Activated T-cell treated with anti-CD3 and anti-CD28 coated beads for 24 hours (primary cell): ENCODE results near the gene PRDM16.

Experiments
- DNase-seq: peaks from one replicate; pipeline ENCODE4 v3.0.0-alpha.2; 2020; ENCODE audit warnings: low read depth

Gene PRDM16

DNA sequence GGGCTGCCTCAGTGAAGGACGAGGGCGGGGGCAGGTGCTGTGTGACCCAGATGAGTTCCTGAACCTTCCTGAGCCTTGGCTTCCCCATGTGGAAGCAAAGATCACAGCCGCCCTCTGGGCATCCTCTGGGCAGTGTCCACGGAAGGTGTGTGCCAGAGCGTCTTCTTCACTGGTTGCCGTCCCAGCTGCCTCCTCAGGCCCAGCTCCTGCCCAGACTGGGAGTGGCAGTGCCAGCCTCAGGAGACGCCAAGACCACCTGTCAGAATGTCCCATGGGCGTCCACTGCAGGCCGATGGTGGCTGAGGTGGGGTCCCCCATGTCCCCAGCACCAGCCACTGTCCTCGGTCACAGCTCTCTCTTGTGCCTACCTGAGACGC, 395.6 kb downstream of the PRDM16 start:
- no peak for DNase-seq

DNA sequence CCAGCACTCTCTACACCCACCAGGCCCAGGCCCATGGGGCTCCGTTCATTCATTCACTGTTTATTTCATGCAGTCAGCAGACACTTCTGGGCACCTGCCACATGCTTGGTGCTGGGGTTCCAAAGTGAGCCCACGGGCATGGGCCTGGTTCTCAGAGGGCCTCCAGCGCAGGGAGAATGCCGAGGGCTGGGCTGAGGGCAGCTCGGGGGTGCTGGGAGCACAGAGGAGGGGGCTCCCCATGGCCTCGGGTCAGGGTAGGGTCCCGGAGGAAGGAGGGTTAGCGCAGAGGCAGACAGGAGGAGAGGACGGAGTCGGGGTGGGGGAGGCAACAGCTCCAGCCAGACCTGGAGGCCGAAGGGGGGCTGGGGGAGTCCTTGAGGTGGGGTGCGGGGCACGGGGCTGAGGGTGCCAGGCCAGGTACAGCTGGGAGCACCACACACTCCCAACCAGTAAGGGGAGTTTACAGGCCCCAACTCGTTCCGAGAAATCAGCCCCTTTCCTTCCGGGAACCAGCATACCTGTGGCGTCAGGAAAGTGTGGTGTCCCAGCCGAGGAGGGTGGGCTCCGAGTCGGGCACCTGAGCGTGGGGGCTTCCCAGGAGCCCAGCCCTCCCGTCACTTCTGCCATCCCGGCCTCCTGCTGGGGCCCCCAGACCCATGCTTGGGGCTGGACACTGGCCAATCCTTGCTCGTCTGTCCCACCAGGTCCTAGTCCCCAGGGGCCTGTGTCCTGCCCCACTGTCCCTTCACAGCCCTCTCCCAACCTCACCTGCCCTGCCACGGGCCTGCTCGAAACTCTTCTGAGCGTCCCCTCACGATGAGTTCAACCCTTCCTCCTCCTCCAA, 396.3 kb downstream of the PRDM16 start:
- DNase-seq, result no peak

DNA sequence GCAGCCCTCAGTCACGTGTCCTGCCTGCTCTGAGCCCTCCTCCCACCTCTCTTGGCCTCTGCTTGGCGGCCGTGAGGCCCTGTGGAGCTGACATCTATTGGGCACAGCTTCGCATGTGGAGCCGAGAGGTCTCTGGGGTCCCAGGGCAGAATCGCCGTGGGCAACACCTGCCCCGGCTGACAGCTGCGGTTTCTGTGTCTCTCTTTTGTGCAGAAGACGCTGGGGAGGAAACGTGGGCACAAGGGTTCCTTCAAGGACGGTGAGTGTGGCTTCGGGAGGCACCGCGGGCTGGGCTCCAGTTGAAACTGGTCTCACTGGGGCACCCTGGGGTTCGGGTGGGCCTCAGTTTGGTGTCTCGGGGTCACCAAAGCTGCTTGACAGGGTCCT, 396.9 kb downstream of the PRDM16 start:
- no peak for DNase-seq

DNA sequence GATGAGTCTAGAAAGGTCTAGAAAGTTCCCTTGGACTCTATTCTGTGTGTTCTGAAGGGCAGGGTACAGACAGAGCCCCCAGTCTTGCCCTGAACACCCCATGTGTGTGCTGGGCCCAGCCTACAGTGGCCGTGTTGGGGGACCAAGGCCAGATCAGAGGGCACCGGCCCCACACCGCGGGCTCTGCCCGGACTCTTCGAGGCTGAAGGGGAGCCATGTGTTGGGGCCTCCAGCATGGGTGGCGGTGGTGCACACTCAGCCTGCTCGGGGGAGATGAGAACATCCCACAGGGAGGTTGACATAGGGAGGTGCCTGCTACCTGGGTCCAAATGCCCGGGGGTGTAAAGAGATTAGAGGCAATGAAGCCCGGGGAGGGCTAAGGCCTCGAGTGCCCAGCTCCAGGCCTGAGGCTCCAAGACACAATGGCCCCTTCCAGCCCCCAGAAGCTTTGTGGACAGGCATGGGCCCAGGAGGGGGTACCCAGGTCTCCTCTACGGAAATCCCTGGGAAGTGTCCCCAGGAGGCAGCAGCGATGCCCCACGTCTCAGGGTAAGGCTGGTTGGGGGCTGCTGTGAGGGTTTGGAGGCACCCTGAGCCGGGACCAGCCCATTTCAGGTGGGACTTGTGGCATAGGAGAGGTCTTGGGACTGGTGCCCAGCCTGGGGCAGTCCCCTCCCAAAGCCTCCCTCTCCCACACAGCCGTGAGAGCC, 397.5 kb downstream of the PRDM16 start:
- no peak for DNase-seq

DNA sequence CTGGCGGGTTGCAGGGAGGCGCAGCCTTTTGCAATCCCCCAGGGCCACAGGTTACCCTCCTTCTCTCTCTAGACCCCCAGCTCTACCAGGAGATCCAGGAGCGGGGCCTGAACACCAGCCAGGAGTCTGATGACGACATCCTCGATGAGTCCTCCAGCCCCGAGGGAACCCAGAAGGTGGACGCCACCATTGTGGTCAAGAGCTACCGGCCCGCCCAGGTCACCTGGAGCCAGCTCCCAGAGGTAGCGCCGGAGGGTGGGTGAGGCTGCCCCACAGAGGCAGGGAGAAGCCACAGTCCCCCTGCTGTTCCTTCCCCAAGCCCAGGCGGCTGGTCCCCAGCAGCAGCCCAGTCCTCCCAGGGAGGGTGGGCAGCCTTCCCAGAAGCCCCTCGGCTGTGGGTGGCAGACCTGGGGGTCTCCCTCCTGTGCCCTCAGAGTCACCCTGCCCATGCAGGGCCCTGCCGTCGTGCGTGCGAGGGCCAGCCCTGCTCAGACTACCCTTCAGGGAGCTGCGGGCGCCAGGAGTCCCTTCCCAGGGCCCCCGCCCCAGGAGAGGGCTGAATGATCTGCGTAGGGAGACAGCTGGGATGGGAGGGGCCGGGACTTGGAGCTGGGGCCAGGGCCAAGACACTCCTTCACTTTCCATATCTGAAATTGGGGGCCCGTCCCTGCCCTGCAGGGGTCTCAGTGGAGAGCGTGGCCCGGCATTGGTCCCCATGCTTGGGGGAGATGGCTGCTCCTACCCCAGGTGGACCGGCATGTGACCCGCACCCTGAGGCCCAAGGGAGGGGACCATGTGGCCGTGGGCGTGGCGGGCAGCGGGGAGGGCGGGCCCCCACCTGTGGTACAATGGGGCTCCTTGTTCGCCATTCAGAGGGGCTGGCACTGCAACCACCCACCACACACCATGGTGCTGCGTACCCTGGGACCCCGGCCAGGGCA, 398.4 kb downstream of the PRDM16 start:
- no peak for DNase-seq

DNA sequence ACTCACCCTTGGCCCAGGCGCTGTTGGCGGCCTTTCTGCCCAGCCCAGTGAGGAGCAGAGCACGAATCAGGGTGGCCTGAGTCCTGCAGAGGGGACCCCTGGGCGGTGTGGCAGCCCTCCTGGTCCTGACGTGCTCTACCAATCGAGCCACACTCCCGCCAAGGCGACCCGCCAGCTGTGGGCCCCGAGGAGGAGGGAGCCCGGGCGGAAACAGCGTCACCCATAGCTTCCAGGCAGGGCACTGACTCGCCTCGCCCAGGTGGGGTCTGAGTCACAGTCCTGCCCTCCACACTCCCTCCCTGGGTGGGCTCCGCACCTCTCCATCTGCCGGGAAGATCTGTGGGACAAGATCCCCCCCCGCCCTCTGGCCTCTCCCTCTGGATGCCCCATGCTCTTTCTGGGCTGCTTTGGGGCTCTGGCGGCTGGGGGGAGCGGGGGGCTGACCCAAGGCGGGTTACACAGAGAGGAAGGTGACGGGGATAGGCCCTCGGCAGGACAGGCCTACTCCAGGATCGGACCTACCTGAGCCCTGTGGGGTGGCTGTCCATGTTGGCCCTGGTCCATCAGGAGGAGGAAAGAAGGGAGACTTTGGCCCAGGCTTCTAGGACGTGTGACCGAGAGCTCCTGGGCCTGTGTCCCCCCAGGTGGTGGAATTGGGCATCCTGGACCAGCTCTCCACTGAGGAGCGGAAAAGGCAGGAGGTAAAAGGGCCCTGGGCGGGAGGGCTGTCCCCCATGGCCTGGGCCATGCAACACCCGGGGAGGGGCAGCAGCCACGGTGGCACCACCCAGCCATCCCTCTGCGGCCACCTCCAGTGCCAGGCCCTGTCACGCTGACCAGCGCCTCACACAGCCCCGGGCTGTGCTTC, 399.5 kb downstream of the PRDM16 start:
- DNase-seq, result no peak

DNA sequence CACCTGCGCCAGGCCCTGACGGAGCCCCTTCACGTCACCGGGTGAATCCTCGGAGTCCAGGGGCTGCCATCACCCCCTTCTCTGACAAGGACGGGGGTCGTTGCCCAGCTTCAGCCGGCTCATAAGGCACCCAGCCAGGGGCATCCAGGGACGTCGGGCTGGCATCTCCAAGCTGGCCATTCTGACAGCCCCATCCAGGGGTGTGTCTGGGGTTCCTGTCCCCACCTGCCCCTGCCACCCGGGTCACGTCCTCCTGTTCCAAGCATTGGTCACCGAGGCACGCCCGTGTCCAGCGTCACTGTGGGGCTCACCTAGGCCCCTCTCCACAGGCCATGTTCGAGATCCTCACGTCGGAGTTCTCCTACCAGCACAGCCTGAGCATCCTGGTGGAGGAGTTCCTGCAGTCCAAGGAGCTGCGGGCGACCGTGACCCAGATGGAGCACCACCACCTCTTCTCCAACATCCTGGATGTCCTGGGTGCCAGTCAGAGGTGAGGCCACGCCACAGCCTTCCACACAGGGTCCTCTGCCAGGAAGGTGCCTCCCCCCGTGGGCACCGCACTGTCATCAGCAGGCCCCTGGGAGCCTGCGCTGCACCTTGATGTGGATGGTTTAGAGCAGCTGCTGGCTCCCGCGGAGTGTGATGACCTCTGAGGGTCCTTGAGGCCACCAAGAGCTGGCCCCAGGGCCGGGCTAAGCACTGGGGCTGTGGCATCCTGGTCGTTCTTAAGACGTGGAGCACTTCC, 400.3 kb downstream of the PRDM16 start:
- DNase-seq, result no peak

DNA sequence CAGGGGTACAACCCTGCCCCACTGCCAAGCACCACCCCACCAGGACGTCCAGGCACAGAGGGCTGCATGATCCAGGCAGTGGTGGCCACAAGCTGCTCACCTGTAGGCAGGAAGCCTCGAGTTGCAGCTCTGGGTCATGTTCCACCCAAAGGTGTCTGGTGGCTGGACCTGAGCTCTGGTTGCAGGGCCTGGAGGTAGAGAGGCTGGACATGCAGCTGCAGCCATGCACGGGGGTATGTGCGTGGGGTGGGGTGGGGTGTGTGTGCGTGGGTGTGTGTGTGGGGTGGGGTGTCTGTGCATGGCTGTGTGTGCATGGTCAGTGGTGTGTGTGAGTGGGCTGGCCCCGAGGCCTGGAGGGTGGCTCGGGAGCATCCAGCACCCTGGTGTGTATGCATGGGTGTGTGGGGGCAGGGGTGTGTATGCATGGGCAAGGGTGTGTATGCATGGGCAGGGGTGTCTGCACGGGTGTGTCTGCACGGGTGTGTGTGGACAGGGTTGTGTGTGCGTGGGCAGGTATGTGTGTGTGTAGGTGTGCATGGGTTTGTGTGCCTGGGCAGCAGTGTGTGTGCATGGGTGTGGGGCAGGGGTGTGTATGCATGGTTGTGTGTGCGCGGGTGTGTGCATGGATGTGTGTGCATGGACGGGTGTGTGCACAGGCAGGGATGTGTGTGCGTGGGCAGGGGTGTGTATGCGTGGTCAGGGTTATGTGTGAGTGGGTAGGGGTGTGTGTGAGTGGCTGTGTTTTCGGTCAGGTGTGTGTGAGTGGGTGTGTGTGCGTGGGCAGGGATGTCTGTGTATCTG, 401.0 kb downstream of the PRDM16 start:
- DNase-seq, result no peak

DNA sequence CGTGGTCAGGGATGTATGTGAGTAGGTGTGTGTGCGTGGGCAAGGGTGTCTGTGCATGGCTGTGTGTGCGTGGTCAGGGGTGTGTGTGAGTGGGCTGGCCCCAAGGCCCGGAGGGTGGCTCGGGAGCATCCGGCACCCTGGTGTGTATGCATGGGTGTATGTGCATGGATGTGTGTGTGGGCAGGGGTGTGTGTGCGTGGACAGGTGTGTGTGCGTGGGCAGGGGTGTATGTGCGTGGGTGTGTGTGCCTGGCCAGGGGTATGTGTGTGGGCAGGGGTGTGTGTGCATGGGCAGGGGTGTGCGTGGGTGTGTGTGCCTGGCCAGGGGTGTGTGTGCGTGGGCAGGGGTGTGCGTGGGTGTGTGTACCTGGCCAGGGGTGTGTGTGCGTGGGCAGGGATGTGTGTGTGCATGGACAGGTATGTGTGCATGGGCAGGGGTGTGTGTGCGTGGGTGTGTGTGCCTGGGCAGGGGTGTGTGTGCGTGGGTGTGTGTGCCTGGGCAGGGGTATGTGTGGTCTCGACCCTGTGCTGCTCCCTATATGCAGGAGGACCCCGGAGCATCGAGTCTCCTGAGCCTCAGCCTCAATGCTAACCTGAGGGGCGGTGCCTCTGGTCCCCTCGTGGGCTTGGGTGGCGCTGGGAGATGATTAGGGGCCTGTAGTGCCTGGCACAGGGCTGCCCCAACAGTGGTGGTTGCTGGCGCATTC, 401.8 kb downstream of the PRDM16 start:
- DNase-seq, result no peak

DNA sequence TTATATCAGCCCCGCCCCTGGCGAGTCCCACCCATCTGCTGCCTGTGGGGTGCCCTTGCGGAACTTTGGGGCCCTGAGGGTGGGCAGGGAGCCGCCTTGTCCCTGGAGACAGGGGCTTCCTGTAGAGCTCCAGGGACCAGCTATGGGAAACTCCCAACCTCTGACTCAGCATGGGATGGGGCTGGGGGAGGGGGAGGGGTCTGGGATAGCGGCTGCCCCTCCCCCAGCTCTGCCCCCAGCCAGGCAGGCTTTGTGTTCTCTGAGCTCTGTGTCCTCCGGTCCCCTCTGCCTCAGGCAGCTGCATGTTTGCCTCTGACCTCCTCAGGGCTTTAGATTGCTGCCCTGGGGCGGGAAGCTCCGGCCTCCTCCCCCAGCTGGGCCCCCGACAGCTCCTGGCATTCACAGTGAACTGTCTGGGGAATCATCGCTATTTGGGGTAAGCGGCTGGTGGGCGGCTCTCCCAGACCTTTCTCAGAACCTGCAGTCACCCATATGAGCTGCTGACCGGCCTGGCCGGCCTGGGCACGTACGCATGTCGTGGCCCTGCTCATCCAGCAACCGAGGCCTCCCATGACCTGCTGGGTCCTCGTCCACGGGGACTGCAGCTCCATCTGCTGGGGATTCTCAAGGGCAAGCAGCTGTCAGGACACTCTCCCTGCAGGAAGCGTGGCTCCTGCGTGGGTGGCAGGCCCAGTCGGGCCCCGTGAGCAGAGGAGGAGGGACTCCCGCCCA, 402.5 kb downstream of the PRDM16 start:
- DNase-seq, result no peak

DNA sequence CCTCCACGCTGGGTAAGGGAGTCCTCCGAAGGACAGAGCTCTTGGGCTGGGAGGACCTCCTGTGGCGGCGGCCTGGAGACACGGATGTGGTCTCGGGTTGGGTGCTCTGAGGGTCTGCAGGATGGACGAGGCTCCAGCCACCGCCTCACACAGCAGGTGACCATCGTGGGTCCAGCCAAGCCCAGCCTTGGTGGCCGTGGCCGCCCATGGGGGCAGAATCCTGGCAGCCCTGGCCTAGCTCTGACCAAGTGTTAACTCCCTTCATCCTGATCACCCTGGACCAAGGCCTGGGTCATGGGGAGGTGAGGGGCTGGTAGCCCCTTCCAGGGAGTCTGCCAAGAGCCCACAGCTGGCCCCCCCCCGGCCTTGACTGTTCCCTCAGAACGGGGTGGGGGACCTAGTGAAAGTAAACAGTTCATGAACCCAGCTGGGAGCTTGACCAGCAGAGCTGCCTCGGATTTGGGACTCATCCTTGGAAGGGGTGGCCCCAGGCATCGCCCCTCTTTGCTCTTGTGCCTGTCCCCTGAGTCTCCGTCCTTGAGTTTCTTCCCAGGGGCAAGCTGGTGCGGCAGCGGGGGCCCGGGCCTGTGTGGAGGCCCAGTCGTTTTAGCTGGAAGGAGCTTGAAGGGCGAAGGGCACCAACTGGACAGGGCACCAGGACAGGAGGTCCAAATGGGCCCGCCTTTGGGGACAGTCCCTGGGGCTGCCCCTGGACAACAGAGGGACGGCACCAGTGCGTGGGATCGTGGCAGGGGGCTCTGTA, 403.3 kb downstream of the PRDM16 start:
- DNase-seq, result no peak

DNA sequence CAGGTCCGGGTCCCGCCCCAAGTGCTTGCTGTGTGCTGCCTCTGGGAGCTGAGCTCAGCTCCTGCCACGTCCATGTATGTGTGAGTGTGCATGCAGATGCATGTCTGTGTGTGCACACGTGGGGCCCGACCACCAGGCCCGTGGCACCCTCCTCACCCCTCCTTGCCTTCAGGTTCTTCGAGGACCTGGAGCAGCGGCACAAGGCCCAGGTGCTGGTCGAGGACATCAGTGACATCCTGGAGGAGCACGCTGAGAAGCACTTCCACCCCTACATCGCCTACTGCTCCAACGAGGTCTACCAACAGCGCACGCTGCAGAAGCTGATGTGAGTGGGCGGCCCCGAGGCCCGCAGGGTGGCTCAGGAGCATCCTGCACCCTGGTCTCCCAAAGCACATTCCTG, 403.9 kb downstream of the PRDM16 start:
- DNase-seq, result no peak

DNA sequence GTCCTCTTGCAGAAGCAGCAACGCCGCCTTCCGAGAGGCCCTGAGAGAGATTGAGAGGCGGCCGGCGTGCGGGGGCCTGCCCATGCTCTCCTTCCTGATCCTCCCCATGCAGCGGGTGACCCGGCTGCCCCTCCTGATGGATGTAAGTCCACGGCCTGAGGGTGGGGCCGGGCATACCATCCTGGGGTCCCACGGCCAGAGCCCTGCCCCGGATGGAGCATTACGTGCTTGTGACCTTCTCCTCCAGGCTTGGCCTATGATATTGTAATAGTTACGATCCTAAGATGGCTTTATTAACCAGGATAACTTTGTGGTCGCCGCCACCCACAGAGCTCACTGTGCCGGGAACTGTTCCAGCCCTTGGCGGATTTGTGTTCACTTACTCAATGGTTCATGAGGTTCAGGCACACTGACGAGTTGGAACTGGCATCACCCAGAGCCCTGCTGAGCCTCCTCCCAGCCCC, 404.4 kb downstream of the PRDM16 start:
- DNase-seq, result no peak

DNA sequence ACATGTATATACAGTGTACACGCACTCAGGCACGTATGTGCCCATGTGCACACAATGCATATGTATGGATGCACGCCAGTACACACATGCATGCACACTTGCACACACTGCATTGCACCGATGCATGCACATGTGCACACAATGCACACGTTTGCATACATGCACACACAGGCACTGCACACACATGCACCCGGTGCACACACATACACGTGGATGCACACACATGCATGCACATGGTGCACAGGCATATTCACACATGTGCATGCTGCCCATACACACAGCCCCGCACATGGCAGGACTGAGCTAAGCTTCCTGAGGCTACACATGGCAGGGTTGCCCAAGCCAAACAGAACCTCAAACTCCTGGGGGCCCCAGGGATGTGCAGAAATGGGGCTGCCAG, 405.0 kb downstream of the PRDM16 start:
- DNase-seq, result no peak

DNA sequence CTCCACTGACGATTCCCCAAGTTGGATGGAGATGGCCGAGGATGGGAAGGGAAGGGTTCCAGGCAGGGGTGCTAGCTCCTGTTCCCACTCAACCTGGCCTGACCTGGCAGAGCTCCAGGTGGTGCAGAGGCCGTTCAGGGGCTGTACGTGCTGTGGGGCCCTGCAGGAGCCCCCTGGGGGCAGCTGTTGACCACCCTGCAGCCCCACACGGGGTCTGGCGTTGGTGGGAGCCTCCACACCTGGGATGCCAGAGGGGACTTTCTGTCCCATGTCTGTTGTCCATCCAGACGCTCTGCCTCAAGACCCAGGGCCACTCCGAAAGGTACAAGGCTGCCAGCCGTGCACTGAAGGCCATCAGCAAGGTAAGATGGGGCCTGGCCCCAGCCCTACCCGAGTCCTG, 405.4 kb downstream of the PRDM16 start:
- no peak for DNase-seq

DNA sequence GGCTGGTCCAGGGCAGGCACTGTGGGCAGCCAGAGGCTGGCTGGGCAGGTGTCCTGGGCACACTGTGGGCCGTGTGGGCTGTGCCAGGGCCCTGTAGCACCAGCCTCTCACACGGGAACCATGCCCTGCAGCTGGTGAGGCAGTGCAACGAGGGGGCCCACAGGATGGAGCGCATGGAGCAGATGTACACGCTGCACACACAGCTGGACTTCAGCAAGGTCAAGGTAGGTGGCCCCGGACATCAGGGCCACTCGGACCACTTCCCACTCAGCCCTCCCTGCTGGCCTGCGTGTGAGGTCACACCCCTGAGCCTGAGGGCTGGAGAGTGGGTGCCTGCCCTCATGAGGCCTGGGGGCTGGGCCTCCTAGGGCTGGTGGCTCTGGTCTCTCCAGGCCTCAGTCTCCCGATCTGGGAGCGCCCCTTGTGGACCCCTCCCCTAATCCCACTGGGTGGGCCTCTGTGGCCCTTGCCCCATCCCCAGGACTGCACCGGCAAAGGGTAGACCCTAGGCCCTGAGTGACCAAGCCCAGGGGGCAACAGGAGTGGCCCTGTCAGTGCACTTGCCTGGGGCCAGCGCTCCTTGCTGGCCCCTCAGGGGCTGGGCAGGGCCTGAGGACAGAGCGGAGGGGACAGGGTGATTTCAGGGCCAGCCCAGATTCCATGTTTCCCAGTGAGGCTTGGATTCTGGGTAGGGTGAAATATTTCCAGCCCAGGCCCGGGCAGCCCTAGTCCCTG, 407.0 kb downstream of the PRDM16 start:
- no peak for DNase-seq

DNA sequence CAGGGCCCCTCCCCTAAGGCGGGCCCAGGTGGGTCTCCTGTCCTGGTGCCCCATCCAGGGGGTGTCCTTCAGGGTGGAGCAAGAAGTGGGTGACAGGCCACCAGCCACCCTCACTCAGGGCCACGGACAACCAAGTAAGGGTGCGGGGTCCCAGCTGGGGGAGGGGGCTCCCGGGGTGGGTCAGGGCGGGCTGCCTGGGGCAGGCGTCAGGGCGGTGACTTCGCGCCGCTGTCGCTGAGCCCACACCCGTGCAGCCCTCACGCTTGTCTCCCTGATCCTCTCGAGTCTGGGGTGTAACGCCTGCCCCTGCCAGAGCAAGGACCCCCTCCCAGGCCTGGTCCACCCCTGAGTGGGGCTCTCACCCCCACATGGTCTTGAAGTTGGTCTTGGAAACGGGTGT, 407.7 kb downstream of the PRDM16 start:
- no peak for DNase-seq
